Progenitor cell of endocrine pancreas (in vitro differentiated cells): ENCODE results near the gene DNASE1L1. TPM values are rescaled to one million over a fixed set of nuclear protein-coding genes. Genes with fewer than 3 reads are reported as not detected.
A peak's percentile ranks its signal among the peaks of the same experiment; 100 is the strongest.
"Not testable (repeated sequence)": the region's sequence is repeated elsewhere in the genome, so short reads cannot be mapped to it uniquely, and the experiment has no call there.

Experiments used
- DNase-seq: peaks from one replicate; pipeline ENCODE4 v3.0.0; 2021; ENCODE audit warnings: low spot score; ENCODE audit not compliant: unreplicated experiment
- H3K27ac Mint-ChIP-seq: 2 replicates; pipeline ENCODE4 v1.8.0; 2021; ENCODE audit warnings: mild to moderate bottlenecking, moderate library complexity, mixed read lengths
- H3K27me3 Mint-ChIP-seq: 2 replicates; pipeline ENCODE4 v1.8.0; 2021; ENCODE audit warnings: mixed read lengths
- H3K36me3 Mint-ChIP-seq: 2 replicates; pipeline ENCODE4 v1.8.0; 2022; ENCODE audit warnings: mixed read lengths; ENCODE audit not compliant: insufficient read depth
- H3K4me1 Mint-ChIP-seq: 2 replicates; pipeline ENCODE4 v1.8.0; 2021; ENCODE audit warnings: low read depth, mixed read lengths
- H3K4me3 Mint-ChIP-seq: 2 replicates; pipeline ENCODE4 v1.8.0; 2021; ENCODE audit warnings: low read depth, mild to moderate bottlenecking, moderate library complexity, mixed read lengths
- H3K9me3 Mint-ChIP-seq: 2 replicates; pipeline ENCODE4 v1.8.0; 2021; ENCODE audit warnings: low read depth, mixed read lengths
- CTCF ChIP-seq: fragments of 200-600 bp; sonication (generic); IDR thresholded peaks from one replicate; pipeline ENCODE4 v1.5.0; 2021; ENCODE audit warnings: antibody characterized with exemption, mild to moderate bottlenecking; ENCODE audit not compliant: unreplicated experiment
- total RNA-seq: library from RNA; stranded (reverse); gene quantifications from 2 replicates; pipeline ENCODE4 v1.2.1, GENCODE V29; 2021

The DNASE1L1 gene
- total RNA-seq, 1 donor from 2014 or later = 12.7 TPM

GRCh38 chrX:154399527-154400368, 9.3 kb downstream of the DNASE1L1 start:
- DNase-seq = no peak
- TF ChIP-seq CTCF = no peak
- no peaks in the 10 kb centered on the region for H3K27me3 Mint-ChIP-seq
- peak overlapping the region; percentile 99 for H3K27ac Mint-ChIP-seq
- H3K4me3 Mint-ChIP-seq = peak overlapping the region; percentile 97
- H3K4me1 Mint-ChIP-seq = peaks cover 9% of the 10 kb centered on the region
- peaks cover 15% of the 10 kb centered on the region for H3K36me3 Mint-ChIP-seq
- H3K9me3 Mint-ChIP-seq = peaks cover 11% of the 10 kb centered on the region

- TF ChIP-seq CTCF = peak; percentile 80
- Mint-ChIP-seq H3K4me1 (peaks cover 9% of the 10 kb centered on the region), H3K4me3 (peak overlapping the region; percentile 97), H3K9me3 (peaks cover 10% of the 10 kb centered on the region), H3K27ac (peak overlapping the region; percentile 99), H3K36me3 (peaks cover 14% of the 10 kb centered on the region), H3K27me3 (no peaks in the 10 kb centered on the region)
- DNase-seq = peak; percentile 69
These were observed 10.2 kb downstream of the DNASE1L1 start for GRCh38 chrX:154398668-154399526.

- Mint-ChIP-seq H3K36me3 (peaks cover 13% of the 10 kb centered on the region), H3K9me3 (peaks cover 5% of the 10 kb centered on the region), H3K27me3 (no peaks in the 10 kb centered on the region), H3K4me1 (peaks cover 9% of the 10 kb centered on the region), H3K27ac (peak within 1 kb of the TSS; percentile 99), H3K4me3 (peak within 1 kb of the TSS; percentile 97)
- no peak for TF ChIP-seq CTCF
- peak; percentile 82 for DNase-seq
These were observed 11.0 kb downstream of the DNASE1L1 start, which contains the start of gene RPL10 for GRCh38 chrX:154397888-154398667. Gene RPL10, plus strand, starts transcription at chrX:154398377. Its CDS starts 143 bp downstream, at chrX:154398520.

- Mint-ChIP-seq H3K27ac (peak overlapping the region; percentile 99), H3K4me1 (peaks cover 9% of the 10 kb centered on the region), H3K36me3 (peaks cover 13% of the 10 kb centered on the region), H3K4me3 (peak overlapping the region; percentile 97), H3K27me3 (no peaks in the 10 kb centered on the region), H3K9me3 (peaks cover 5% of the 10 kb centered on the region)
- no peak for TF ChIP-seq CTCF
- peak; percentile 8 for DNase-seq
These were observed 11.8 kb downstream of the DNASE1L1 start for GRCh38 chrX:154396973-154397887.

- DNase-seq = peak; percentile 5
- not testable (repeated sequence) for H3K27me3 Mint-ChIP-seq, H3K4me1 Mint-ChIP-seq, H3K9me3 Mint-ChIP-seq
- Mint-ChIP-seq H3K27ac (peak overlapping the region; percentile 99), H3K4me3 (peak overlapping the region; percentile 97), H3K36me3 (peaks cover 13% of the 10 kb centered on the region)
These were observed 12.7 kb downstream of the DNASE1L1 start for GRCh38 chrX:154396363-154396762.

GRCh38 chrX:154389812-154390747, 19.0 kb downstream of the DNASE1L1 start:
- not testable (repeated sequence) for H3K4me1 Mint-ChIP-seq, DNase-seq, H3K9me3 Mint-ChIP-seq, H3K36me3 Mint-ChIP-seq, H3K27ac Mint-ChIP-seq, H3K27me3 Mint-ChIP-seq, H3K4me3 Mint-ChIP-seq

GRCh38 chrX:154388649-154389048, 20.4 kb downstream of the DNASE1L1 start:
- H3K4me3 Mint-ChIP-seq, DNase-seq, H3K36me3 Mint-ChIP-seq, H3K27me3 Mint-ChIP-seq, H3K4me1 Mint-ChIP-seq, H3K27ac Mint-ChIP-seq, H3K9me3 Mint-ChIP-seq: not testable (repeated sequence)
